Aorta (tissue), 5 donors: ENCODE measurements around the gene MBP. TPM values are rescaled to one million over a fixed set of nuclear protein-coding genes. Genes with fewer than 3 reads are reported as not detected.

Source experiments
- ATAC-seq: fragments of 200-7000 bp; cut with Tn5 transposase; one replicate; pipeline ENCODE4 v1.9.1; 2022; ENCODE audit warnings: moderate library complexity; ENCODE audit not compliant: low FRiP score
- DNase-seq, 2 donors: peaks; one replicate each; pipeline ENCODE4 v3.0.0-alpha.2; 2020
- H3K27ac ChIP-seq, 2 donors: one replicate each; pipeline ENCODE4 v1.5.1; 2013; ENCODE audit warnings: low read length in 2 of 2, mild to moderate bottlenecking in 2 of 2, moderate library complexity in 2 of 2, control low read depth in 1 of 2, inconsistent platforms in 1 of 2, low read depth in 1 of 2
- H3K27me3 ChIP-seq, 2 donors: one replicate each; pipeline ENCODE4 v1.6.1; 2013; ENCODE audit warnings: control low read depth in 1 of 2, low read length in 1 of 2, mild to moderate bottlenecking in 1 of 2, moderate library complexity in 1 of 2; ENCODE audit not compliant: insufficient read depth in 2 of 2, control insufficient read depth in 1 of 2
- H3K36me3 ChIP-seq, 2 donors: one replicate each; pipeline ENCODE4 v1.6.1; 2013; ENCODE audit warnings: control low read depth in 1 of 2, low read length in 1 of 2, mild to moderate bottlenecking in 1 of 2; ENCODE audit not compliant: insufficient read depth in 2 of 2, control insufficient read depth in 1 of 2
- H3K4me1 ChIP-seq, 2 donors: one replicate each; pipeline ENCODE4 v1.6.1; 2013; ENCODE audit warnings: low read length in 2 of 2, control low read depth in 1 of 2, mild to moderate bottlenecking in 1 of 2, moderate library complexity in 1 of 2; ENCODE audit not compliant: insufficient read depth in 2 of 2, control insufficient read depth in 1 of 2
- H3K4me3 ChIP-seq, 2 donors: one replicate each; pipeline ENCODE4 v1.5.1; 2013; ENCODE audit warnings: low read length in 2 of 2, control low read depth in 1 of 2, mild to moderate bottlenecking in 1 of 2
- H3K9me3 ChIP-seq: one replicate; pipeline ENCODE4 v1.6.1; 2013; ENCODE audit warnings: mild to moderate bottlenecking, low read length; ENCODE audit not compliant: control insufficient read depth
- WGBS, 2 donors: extraction: QIAGEN DNeasy Blood & Tissue Kit; methylation state at CpG; one replicate each; pipeline ENCODE4 v1.1.7; 2013; 5-methylcytosine and 5-hydroxymethylcytosine counted together
- intact Hi-C, 2 donors: fragments of 100-400 bp; cut with DNase I; formaldehyde crosslinking; loops; one replicate each; pipeline versions ENCODE4 v1.14.2 to v1.15.0; 2022
- polyA plus RNA-seq, 2 donors: library from polyadenylated mRNA; stranded (reverse); fragments of 200-250 nt; gene quantifications; one replicate each; pipeline ENCODE4 v1.2.3, GENCODE V29; 2013
- total RNA-seq, 2 donors: library from RNA; stranded (reverse); fragmentation: NEBNext Ultra II Directional; extraction: Animal tissue kit (Norgen Biotek cat#: 25700); gene quantifications; one replicate each; pipeline ENCODE4 v1.2.1, GENCODE V29; 2021
- donor health status: healthy with polysubstance abuse.
- donor health status: Bipolar disorder and iron deficiency.
- donor health status: DM: no; HTN: no; CAD: no.
- donor health status: DM: no; HTN: no; CAD: no.
- donor health status: DM: yes; HTN: yes; CAD: no.

MBP gene
- total and polyA plus RNA-seq, 4 donors = 9.1 to 62.7 (median 26.6) TPM

DNA sequence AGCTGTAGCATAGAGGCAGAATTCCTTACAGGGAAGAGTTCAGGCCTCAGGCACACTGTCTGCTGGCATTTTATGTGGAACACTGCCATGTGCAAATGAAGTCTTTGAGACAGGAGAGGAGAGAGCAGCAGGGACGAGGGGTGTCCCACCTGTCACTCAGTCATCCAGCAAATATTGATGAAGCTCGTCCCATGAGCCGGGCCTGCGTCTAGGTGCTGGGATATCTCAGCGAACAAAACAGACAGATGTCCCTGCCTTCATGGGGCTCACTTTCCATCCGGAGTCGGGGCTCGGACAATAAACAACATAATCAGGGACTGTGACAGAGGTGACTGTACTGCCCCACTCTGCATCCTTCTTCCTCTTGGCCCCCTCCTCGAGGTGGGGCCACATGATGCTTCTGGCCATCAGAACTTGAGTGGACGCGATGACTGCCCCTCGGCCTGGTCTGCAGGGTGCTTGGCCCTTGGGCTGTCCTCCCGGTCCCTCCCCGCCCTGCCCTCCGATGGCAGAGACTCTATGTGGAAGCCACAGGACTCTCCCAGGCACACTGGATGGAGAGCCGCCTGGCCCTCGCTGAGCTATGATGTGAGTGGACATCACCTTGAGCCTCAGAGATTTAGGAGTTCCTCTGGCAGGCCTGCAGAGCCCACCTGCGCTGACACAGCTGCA is 78.8 kb downstream of the MBP start:
- ATAC-seq (no peak), DNase-seq (no peak)
- WGBS, 2 donors = 90 to 94% methylated on average over 18 of the region's 18 CpGs
- Histone ChIP-seq H3K36me3 (no peaks in the 10 kb centered on the region), H3K27me3 (no peaks in the 10 kb centered on the region), H3K9me3 (no peaks in the 10 kb centered on the region), H3K4me3 (no peak overlapping the region), H3K4me1 (no peaks in the 10 kb centered on the region), H3K27ac (no peak overlapping the region)
- intact Hi-C loops = loop anchor here (5.0 kb wide), 1 partner anchor 51 kb away; no protein-coding TSS in a partner anchor

DNA sequence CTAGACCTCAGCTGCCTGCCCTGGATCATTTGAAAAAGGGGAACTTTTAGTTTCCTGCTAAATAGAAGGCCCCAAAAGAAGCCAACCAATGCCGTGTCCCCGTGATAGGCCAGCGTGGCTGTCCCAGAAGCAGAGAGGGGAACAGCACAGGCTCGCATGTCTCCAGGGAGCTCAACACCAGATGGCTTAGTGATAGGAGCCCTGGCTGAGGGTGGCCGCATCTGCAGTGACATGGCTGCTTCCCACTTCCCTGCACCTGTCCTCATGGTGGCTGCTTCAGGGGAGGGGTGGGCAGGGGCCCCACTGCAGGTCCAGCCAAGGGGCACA is 79.6 kb downstream of the MBP start:
- intact Hi-C loops = loop anchor here (5.0 kb wide), 1 partner anchor 51 kb away; no protein-coding TSS in a partner anchor
- H3K9me3 ChIP-seq = no peaks in the 10 kb centered on the region
- H3K4me1 ChIP-seq = no peaks in the 10 kb centered on the region
- H3K36me3 ChIP-seq = no peaks in the 10 kb centered on the region
- H3K27ac ChIP-seq = no peak overlapping the region
- no peaks in the 10 kb centered on the region for H3K27me3 ChIP-seq
- no peak overlapping the region for H3K4me3 ChIP-seq
- ATAC-seq = no peak
- DNase-seq = peak in 1 of 2 donors; percentile 82
- WGBS, 2 donors = 86 to 93% methylated on average over 5 of the region's 5 CpGs

DNA sequence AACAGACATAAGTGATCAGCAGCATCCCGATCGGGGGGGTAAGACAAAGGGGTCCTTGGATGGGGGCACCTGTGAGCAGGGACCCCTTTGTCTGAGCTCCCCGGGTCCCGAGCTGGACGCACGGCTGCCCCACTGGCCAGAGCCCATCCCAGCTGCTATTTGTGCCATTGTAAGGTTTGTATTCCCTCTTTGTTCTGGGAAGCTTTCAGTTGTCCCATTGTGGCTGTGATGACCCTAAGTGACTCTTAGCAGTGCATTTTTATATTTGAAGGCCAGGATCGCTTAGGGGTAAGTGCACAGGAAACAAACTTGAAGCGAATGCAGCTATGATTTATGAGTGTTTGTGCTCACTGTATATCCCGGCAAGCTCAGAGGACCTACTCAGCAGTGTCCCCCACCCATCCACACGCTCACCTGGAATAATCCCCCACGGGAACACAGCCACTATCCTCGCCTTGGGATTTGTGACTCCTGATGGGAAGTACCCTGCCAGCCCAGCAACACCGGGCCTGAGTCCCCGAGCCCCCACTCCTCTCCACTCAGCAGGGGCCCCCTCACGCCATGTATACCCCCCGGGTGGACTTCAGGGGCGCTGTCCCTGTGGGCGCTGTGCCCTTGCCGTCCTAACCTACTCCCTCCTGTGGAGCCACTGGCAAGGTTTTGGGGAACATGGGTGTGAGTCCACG is 80.1 kb downstream of the MBP start:
- WGBS, 2 donors = 92 to 95% methylated on average over 20 of the region's 20 CpGs
- no peak for DNase-seq
- no peak overlapping the region for H3K27ac ChIP-seq
- intact Hi-C loops = loop anchor here (5.0 kb wide), 1 partner anchor 50 kb away; no protein-coding TSS in a partner anchor
- no peaks in the 10 kb centered on the region for H3K27me3 ChIP-seq
- H3K4me3 ChIP-seq = no peak overlapping the region
- no peaks in the 10 kb centered on the region for H3K9me3 ChIP-seq
- no peaks in the 10 kb centered on the region for H3K36me3 ChIP-seq
- H3K4me1 ChIP-seq = no peaks in the 10 kb centered on the region
- ATAC-seq = no peak

DNA sequence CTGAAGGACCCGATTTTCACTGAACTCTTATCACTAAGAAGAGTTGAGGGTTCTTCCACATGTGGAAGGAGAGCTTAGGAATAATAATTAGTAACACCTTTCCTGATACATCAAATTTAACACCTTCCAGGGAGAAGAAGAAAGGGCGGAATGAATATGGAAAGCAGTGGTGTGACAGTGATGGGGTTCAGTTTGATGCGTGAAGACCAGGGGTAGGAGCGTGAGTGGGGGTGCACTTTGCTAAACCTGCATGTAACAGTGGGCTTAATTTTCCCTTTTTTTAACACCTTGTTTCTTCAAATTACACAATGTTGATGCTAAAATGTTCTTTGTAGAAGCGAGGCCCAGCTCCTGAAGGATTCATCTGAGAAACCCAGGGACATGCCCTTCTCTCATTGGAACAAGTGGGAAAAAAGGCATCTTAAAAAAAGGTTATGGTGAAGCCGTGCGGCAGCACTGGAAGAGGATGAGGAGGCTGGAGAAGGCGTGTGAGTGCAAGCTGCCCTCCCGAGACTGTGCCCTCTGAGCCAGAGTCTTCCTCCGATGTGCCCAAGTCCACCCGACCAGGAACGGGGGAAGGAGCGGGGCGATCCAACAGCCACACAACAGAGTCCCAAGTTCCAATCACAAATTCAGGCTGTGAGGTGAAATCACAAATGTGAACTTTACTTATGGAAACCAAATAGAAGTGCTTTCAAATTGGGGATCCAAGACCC is 80.8 kb downstream of the MBP start:
- ATAC-seq = no peak
- Histone ChIP-seq H3K27me3 (no peaks in the 10 kb centered on the region), H3K27ac (no peak overlapping the region), H3K9me3 (no peaks in the 10 kb centered on the region), H3K36me3 (peaks cover 0 to 2% of the 10 kb centered on the region in 2 donors), H3K4me1 (no peaks in the 10 kb centered on the region), H3K4me3 (no peak overlapping the region)
- DNase-seq = no peak
- intact Hi-C loops = loop anchor here (5.0 kb wide), 1 partner anchor 49 kb away; no protein-coding TSS in a partner anchor
- 91 to 96% methylated on average over 14 of the region's 14 CpGs for WGBS, 2 donors

DNA sequence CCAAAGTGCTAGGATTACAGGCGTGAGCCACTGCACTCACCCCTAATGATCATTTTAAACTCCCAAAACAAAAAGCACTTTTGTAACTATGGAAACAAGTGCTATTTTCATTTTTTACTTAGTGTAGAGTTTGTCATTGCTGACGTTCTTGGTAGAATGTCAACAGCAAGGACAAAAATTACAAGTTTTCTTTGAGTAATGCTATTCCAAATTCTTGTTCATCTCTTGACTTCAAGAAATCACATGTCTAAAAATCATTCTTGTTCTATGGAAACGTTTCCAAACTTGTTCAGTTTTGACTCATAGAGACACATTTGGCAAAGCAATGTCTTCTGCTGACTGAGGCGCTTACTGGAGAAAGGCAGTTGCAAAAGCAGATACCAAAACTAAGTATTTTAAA is 82.6 kb downstream of the MBP start:
- intact Hi-C loops = loop anchor here (5.0 kb wide), 1 partner anchor 48 kb away; no protein-coding TSS in a partner anchor
- Histone ChIP-seq H3K36me3 (peaks cover 0 to 2% of the 10 kb centered on the region in 2 donors), H3K27me3 (no peaks in the 10 kb centered on the region), H3K27ac (no peak overlapping the region), H3K9me3 (no peaks in the 10 kb centered on the region), H3K4me3 (no peak overlapping the region), H3K4me1 (no peaks in the 10 kb centered on the region)
- peak; percentile 61 for ATAC-seq
- 21 to 47% methylated on average over 4 of the region's 4 CpGs for WGBS, 2 donors
- DNase-seq = no peak

- DNase-seq (no peak), ATAC-seq (no peak)
- Histone ChIP-seq H3K27me3 (no peaks in the 10 kb centered on the region), H3K9me3 (no peaks in the 10 kb centered on the region), H3K4me1 (no peaks in the 10 kb centered on the region), H3K36me3 (peaks cover 0 to 2% of the 10 kb centered on the region in 2 donors), H3K27ac (no peak overlapping the region), H3K4me3 (no peak overlapping the region)
- intact Hi-C loops = no loop called here
- WGBS, 2 donors = 90 to 95% methylated on average over 8 of the region's 8 CpGs
Measured at GRCh38 chr18:77047803-77048419, 84.7 kb downstream of the MBP start.

DNA sequence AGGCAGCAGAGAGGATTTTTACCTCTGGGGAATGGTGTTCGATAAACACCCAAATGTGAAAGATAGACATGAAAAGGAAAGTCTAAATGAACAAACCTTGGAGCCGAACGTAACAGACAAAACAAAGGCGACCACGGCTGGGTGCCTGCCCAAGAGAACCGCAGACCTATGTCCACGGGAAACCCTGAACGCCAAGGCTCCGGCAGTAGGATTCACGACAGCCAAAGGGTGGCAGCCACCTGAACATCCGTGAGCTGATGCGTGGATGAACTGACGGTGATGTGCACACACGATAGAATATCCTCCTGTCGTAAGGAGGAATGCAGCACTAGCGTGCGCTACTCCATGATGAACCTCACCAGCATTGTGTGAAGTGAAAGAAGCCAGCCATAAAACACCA is 85.6 kb downstream of the MBP start:
- 95 to 97% methylated on average over 17 of the region's 17 CpGs for WGBS, 2 donors
- Histone ChIP-seq H3K4me1 (no peaks in the 10 kb centered on the region), H3K27ac (no peak overlapping the region), H3K9me3 (no peaks in the 10 kb centered on the region), H3K27me3 (no peaks in the 10 kb centered on the region), H3K4me3 (no peak overlapping the region), H3K36me3 (peaks cover 0 to 2% of the 10 kb centered on the region in 2 donors)
- no peak for ATAC-seq
- intact Hi-C loops = no loop called here
- no peak for DNase-seq

GRCh38 chr18:77046409-77046808 is 86.2 kb downstream of the MBP start:
- 73% methylated on average over 9 of the region's 9 CpGs for WGBS, 2 donors
- intact Hi-C loops = no loop called here

More at GRCh38 chr18:77046409-77046808, 86.2 kb downstream of the MBP start:
- DNase-seq = no peak
- Histone ChIP-seq H3K4me3 (no peak overlapping the region), H3K27ac (no peak overlapping the region), H3K27me3 (no peaks in the 10 kb centered on the region), H3K36me3 (peaks cover 0 to 2% of the 10 kb centered on the region in 2 donors), H3K9me3 (no peaks in the 10 kb centered on the region), H3K4me1 (no peaks in the 10 kb centered on the region)
- ATAC-seq = no peak
